ENCODE results near the gene CNDP1.

- TF ChIP-seq CTCF (optimal IDR thresholded peaks at IDR 0.05 in 1 of 3, IDR thresholded peaks at IDR 0.05 in 1 of 3, conservative IDR thresholded peaks at IDR 0.05 in 1 of 3; ENCODE audit: extremely low read depth in 1 of 3, insufficient read depth in 2 of 3, low read length in 3 of 3) (no peak), EZH2 (IDR thresholded peaks at IDR 0.05; ENCODE audit: low read length) (no peak)
Observed at GRCh38 chr18:74567822-74568221, 33.5 kb downstream of the CNDP1 start.
